OCI-LY3 (cell line): Measurements from ENCODE around the gene LIME1.

Experiments
- CTCF ChIP-seq: fragments of 200-600, 300-600 bp; sonication (generic); IDR thresholded peaks from 2 replicates; pipeline ENCODE4 v1.5.1; 2014; ENCODE audit warnings: antibody characterized with exemption, low read length, low read depth
- EZH2phosphoT487 ChIP-seq: fragments of 200-600 bp; shearing (Covaris generic); IDR thresholded peaks from 2 replicates; pipeline ENCODE4 v1.6.1; 2018; ENCODE audit warnings: antibody characterized with exemption, mixed run types, low read depth

GRCh38 chr20:63703976-63704748, 32.3 kb upstream of the LIME1 start:
- no peak for TF ChIP-seq CTCF
- no peak for TF ChIP-seq EZH2phosphoT487
